GM18526 (cell line): Measurements from ENCODE around the gene LRRN4.

Source experiments
- POLR2A ChIP-seq: IDR thresholded peaks from 3 replicates; pipeline ENCODE4 v1.6.1; 2011; ENCODE audit not compliant: insufficient read length; ENCODE audit errors: extremely low read depth

LRRN4 gene

DNA sequence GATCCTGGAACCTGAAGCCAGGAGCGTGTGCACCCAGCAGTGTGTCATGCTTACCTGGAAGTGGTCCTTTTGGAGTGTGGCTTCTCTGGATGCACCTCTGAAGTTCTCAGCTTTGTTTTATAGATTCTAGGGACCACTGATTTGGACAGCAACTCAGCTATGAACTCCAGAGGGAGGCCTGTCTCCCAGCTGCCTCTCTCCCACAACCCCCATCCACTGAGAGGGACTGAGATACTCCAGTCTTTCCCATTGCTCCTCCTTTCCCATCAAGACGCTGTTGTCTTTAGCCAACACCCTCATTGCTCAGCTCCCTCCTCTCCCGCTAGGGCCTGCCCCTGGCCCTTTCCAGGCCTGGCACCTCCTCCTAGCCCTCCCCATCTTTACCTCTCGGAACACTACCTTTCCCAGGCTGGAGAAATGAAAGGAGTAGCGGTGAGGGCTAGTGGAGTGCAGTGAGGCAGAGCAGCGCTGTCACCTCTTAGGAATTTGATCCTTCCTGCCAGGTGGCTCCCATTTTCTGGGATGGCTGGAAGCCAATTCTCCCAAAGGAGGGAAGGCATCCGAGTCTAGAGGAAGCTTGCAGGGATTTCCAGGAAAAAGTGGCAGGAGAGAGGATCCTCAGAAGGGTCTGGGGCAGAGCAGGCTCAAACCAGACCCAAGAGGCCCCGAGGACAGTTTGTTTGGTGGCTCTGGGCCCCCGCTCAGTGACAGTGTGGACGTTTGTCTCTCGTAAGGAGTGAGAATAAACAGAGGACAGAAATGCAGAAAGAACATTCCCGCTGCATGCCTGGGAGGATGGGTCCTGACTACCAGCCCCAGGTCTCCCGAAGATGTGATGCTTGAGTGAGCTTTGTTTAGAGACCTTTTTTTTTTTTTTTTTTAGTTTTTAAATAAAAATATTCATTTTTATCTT lies at the start of gene LRRN4:
LRRN4 (minus strand) TSS at position 285 of the 913 bp plus-strand sequence. CDS start 1,261 bp downstream, outside the sequence.
- TF ChIP-seq POLR2A, result no peak

DNA sequence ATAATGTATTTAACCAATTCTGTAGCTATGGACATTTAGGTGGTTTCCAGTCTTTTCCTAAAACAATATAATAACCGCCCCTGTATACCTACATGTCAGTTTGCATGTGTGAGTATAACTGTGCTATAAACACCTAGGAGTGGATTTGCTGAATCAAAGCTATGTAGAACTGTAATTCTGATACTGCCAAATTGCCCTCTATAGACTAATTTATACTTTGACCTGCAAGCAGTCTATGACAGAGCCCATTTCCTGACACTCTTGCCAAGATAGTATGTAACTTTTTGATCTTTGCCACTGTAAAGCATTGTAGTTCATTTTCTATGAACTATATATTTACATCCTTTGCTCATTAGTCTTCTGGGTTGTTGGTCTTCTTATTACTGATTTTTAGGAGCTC lies 49.4 kb upstream of the LRRN4 start:
- TF ChIP-seq POLR2A, result no peak

DNA sequence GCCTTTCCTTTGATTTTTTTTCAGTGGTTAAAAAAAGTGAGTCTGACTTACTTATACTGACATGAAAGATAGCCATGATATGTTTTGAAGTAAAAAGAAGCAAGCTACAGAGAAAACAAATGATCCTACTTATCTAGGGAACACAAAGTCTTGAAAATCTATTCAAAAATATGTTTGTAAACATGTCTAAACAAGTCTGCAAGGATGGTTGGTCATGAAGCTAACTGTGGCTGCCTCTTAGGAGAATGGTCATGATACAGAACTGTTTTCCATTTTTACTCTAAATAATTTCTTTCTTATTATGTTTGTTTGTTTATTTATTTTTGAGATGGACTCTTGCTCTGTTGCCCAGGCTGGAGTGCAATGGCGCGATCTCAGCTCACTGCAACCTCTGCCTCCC lies 47.5 kb upstream of the LRRN4 start:
- no peak for TF ChIP-seq POLR2A

DNA sequence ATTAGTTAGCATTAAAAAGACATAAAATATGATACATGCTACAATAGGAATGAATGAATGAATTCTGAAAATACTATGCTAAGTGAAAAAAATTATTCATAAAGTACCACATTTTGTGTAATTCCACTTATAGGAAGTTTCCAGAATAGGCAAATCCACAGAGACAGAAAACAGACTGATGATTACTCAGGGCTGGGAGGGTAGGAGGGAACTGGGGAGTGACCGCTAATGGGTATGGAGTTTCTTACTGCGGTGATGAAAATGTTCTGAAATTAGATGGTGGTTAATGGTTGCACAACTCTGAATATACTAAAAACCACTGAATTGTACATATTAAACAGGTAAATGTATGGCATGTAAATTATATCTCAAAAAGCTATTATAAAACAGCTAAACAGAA lies 46.4 kb upstream of the LRRN4 start:
- no peak for TF ChIP-seq POLR2A

DNA sequence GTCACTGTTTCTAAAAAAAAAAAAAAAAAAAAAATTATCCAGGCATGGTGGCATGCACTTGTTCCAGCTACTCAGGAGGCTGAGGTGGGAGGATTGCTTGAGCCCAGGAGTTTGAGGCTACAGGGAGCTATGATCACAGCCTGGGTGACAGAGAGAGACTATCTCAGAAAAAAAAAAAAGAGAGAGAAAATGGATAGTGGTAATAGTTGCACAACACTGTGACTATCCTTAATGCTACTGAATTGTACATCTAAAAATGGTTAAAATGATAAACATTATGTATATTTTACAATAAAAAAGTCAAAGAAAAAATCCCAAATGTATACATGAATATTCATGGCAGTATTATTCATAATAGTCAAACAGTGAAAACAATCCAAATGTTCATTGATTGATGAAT lies 46.0 kb upstream of the LRRN4 start:
- no peak for TF ChIP-seq POLR2A

DNA sequence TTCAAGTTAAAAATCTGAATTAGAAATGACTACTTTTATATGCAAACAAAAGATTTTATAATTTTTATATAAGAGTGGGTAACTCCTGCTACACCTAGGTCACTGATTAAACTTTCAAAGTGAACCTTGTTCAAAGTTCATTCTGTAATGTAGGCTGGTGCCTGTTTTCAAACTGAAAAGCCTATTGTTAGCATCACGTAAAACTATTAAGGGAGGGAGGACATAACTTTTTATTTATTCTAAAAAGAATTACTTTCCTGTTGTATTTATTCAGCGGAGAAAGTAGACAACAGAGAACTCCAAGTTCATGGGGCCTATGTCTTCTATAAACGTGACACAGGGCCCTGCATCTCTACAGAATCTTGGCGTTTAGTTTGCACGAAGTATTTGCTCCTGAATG lies 41.5 kb upstream of the LRRN4 start:
- TF ChIP-seq POLR2A, result no peak

DNA sequence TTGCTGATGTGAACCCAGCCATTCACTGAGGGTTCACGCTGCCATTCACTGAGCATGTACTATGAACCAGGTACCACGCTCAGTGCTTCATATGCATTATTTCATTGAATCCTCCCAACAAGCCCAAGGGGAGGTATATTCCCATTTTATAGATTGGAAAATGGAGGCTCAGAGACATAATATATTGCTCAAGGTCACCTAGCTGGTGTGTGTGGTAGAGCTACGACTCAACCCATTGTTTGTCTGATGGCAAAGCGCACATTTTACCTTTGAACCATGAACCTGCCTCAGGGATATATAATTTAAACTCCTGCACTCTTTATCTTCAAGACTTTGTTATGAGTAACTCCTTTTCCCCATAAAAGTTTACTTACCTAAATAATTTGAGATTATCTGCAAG lies 40.7 kb upstream of the LRRN4 start:
- TF ChIP-seq POLR2A, result no peak

DNA sequence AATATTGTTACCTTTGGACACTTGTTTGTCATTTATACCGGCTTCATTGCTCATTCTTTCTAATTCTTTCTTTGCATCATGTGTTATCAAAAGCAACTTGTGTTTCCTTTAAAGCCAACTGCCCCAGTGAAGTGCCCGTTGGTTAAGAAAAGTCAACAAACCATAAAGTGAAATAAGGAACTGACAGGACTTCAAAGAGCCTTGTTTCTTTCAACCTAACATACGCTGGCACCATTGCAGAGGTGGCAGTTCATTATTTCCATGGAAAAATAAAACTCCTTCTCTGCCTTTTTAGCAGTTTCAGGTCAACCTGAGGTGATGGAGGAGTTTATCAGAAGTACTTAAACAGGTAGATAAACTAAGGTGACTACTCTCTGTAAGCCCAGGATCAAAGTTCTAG lies 40.2 kb upstream of the LRRN4 start:
- no peak for TF ChIP-seq POLR2A

DNA sequence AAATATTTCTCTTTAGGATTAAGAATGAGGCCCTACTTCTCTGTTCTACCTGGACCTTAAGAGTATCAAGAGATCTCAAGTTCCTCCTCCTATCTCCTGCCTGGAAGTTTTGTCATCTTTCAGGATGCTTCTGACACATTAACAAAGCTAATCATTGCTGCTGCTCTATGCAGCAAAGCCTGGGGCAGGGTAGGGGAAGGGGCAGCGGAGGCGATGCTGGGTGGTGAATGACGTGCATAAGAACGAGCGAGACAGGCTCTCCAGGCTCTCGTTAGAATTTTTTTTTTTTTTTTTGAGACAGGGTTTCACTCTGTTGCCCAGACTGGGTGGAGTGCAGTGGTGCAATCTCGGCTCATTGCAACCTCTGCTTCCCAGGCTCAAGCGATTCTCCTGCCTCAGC lies 37.8 kb upstream of the LRRN4 start:
- TF ChIP-seq POLR2A, result no peak

DNA sequence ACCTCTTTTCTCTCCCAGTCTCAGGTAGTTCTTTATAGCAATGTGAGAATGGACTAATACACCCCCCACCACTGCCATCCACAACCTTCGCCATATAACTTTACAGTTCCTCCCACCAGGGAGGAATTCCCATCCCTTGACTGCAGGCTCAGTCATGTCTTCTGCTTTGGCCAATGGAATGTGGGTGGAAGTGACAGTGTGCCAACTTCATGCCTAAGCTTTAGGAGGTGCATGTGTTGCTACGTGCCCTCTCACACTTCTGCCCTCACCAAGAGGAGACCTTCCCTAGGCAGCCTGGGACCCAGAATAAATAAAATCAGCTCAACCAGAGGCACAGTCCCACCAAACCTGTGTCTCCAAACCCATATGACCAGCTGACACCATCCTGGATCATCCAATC lies 33.0 kb upstream of the LRRN4 start:
- no peak for TF ChIP-seq POLR2A

DNA sequence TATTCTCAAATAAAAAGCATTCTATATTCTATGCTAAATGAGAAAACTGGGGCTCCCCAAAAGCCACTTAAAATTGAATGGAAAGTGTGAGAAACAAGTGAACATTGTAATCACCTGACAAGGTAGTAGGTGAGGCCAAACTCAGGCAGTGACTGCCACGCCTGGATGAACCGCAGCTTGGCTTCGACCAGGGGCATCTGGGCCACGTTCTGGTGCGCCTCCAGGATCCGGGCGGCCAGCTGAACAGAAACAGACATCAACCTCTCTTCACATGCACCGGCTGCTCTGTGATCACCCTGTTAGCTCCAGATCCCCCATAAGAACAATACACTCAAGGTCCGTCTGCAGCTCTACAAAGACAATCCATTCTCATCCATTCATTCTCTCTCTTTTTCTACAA lies 30.1 kb upstream of the LRRN4 start:
- no peak for TF ChIP-seq POLR2A

DNA sequence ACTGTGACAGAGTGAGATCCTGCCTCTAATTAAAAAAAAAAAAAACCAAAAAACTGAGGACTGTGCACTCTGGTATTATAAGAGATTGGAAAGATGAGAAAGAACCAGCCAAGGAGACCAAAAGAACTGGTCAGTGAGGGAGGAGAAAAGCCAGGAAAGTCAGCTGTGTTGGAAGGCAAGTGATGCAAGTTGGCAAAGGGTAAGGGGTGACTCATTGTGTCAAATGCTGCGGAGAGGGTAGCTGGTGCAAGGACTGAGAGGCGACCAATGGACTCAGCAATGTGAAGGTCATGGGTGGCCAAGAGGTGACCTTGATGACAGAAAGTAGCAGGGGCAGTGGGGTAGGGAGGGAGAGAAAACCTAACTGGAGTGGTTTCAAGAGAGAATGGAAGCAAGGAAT lies 27.4 kb upstream of the LRRN4 start:
- TF ChIP-seq POLR2A, result no peak

DNA sequence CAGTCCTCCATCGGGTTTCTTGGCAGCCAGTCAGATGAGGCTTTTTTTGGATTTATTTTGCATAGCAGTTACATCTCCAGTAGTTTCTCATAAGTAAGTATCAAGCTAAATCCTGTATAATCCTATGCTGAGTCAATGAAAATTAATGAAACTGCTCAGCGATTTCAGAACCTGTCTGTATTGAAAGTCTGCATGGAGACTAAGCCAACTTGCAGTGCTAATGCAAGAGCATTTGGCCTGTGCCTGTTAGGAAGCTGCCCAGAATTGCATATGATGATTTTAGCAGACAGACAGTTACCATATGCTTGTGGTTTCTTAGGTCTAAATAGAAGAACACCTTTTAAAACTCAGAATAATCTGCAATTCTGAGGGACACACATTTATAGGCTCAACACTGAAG lies 25.2 kb upstream of the LRRN4 start:
- TF ChIP-seq POLR2A, result no peak

DNA sequence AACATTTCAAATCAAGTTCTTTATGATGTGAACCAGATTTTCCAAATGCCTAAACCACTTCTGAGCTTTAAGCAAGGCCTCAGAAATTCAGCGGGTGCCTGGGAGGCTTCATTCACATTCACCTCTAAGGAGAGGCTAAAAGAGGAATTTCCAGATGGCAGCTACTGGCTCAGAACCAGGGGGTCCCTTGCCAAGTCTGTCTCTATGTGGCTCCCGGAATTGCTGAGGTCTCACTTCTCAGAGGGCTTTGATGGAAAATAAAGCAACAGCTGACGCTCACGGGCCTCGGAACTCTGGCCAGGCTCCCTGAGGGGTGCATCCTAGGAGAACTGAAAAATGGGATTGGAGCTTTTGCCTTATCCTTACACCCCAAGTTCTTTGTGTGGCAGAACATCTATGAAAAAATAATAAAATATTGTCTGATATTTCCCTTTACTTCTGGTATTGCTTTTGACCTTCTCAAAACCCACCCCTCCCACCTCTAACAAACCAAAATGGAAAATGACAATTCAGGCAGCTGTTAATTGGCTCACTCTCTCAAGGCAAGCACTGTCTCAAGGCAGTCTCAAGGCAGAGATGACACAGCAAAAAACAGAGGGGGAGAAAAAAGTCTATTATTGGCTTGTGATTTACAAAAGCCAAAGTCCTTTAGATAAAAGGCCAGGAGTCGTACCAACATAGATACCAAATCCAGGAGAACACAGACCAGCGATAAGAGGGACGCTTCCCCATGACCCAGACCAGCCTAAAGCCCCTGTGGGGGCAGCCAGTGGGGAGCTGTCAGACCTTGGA lies 21.8 kb upstream of the LRRN4 start:
- no peak for TF ChIP-seq POLR2A

DNA sequence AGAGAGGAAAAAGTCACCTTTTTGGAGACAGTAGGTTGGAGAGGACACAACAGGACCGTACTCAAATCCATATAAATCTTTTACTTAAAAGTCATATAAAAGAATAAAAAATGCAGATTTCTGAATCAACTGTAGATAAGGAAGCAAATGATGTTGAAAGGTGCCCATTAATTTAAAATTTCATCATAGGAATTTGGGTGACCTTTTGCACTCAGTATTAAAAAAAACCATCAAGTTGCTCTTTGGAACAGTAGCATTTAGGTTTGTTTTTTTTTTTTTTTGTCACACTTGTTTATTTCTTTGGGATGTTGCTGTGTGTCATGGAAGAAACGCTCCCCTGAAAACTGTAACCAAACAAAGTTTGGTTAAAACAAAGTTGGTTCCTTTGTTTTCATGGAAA lies 20.9 kb upstream of the LRRN4 start:
- no peak for TF ChIP-seq POLR2A

DNA sequence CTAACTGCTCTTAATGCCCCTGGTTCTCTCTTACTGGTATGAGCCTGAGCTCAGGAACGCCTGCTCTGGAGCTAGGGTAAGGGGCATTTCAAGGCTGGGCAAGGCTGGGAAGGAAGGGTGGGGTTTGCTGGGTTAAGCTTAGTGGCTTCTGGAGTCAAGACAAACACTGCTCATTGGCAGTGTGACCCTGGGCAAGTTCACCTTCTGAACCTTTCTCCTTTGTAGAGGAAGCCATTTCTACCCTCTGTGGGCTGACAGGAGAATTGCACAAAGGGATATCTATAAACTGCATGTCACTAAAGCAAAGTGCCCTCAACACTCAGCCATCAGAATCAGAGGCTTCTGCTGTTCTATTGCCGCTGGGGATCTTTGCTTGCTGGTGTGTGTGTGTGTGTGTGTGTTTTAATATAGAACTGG lies 20.3 kb upstream of the LRRN4 start:
- TF ChIP-seq POLR2A, result no peak
